ENCODE data around the gene SARM1.

The SARM1 gene

GRCh38 chr17:28371245-28372202 lies at the start of gene SARM1:
TSS of gene SARM1 (plus strand) at chr17:28371694. CDS start at chr17:28372033, 339 bp downstream.
- no peak for TF ChIP-seq CTCF (IDR thresholded peaks at IDR 0.05; ENCODE audit: extremely low read depth, missing control alignments)

DNA sequence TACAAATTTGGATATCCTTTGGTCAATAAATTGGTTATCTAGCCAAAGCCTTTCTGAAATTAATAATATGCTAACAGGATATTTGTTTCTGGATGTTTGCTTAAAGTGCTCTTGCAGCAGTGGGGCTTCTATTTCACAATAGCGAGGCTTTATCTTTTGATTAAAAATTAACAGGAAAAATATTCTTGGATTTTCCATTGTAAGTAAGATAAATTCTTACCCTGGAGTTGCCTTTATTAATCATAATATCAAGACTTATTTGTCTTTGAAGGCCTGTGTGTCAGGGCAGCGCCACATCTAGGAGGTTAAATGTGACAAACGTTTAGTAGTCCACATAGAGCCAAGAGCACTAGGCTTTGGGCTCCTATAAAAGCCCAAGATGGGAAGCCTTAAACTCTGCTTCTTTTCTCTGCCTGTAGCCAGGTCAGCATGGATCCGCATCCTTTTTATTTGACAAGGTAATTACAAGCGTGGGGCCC lies 47.2 kb upstream of the SARM1 start:
- no peak for TF ChIP-seq CTCF (IDR thresholded peaks at IDR 0.05; ENCODE audit: extremely low read depth, missing control alignments)
- DNase-seq (ENCODE audit: low spot score), result no peak

More at GRCh38 chr17:28371245-28372202, at the start of gene SARM1:
- peak; percentile 96 for DNase-seq (ENCODE audit: low spot score)

DNA sequence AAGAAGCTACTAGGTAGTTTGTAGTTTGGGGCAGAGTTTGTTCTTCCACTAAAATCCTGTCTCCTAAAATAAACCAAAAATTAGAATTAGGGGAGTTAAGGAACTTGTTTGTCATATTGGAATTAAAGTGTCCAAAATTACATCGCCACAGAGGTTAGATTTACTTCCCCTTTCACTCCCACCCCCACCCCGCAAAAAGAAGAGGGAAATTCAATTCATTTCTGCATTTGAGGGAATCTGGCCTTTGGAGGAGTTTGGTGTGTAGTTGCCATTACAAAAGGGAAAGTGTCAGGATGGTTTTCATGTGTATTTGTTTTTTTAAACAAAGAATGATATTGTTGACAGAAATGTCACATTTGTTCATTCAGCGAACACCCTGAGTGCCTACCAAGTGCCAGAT lies 46.7 kb upstream of the SARM1 start:
- no peak for DNase-seq (ENCODE audit: low spot score)
- no peak for TF ChIP-seq CTCF (IDR thresholded peaks at IDR 0.05; ENCODE audit: extremely low read depth, missing control alignments)

DNA sequence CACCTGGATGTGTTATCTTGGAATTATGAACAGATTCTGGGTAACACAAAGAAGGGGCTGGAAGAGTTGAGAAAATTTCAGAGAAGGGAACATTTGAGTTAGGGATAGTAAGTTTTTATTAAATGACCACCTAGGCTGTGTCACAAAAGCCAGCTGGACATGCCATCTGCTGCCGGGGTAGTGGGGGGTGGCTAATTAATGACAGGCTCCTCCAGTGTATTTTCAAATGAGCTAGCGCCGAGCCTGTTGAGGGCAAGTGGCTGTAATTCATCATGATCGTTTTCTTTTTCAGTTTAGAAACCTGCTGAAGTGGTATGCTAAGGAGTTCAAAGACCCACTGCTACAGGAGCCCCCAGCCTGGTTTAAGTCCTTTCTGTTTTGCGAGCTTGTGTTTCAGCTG lies 46.3 kb upstream of the SARM1 start:
- no peak for DNase-seq (ENCODE audit: low spot score)
- no peak for TF ChIP-seq CTCF (IDR thresholded peaks at IDR 0.05; ENCODE audit: extremely low read depth, missing control alignments)

GRCh38 chr17:28326114-28326513 lies 45.4 kb upstream of the SARM1 start:
- no peak for DNase-seq (ENCODE audit: low spot score)
- TF ChIP-seq CTCF (IDR thresholded peaks at IDR 0.05; ENCODE audit: extremely low read depth, missing control alignments), result no peak

DNA sequence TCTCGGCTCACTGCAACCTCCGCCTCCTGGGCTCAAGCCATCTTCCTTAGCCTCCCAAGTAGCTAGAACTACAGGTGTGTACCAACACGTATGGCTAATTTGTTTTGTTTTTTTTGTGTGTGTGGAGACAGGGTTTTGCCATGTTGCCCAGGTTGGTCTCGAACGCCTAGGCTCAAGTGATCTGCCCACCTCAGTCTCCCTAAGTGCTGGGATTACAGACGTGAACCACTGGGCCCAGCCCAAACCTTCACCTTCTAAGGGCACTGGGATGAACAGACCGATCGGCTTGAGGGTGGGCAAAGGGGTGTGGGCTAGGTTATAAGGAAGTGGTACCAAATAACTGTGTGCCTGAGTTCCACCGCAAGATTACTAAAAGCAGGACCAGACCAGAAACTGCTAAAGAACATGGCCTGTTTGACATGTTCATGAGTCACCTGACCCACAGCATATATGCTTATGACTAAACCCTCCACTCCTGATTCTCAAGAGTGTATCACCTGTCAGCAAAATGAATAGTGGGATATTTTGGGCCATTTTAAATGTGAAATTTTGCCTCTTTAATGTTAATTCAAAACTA lies 44.4 kb upstream of the SARM1 start:
- TF ChIP-seq CTCF (IDR thresholded peaks at IDR 0.05; ENCODE audit: extremely low read depth, missing control alignments), result no peak
- peak; percentile 38 for DNase-seq (ENCODE audit: low spot score)

DNA sequence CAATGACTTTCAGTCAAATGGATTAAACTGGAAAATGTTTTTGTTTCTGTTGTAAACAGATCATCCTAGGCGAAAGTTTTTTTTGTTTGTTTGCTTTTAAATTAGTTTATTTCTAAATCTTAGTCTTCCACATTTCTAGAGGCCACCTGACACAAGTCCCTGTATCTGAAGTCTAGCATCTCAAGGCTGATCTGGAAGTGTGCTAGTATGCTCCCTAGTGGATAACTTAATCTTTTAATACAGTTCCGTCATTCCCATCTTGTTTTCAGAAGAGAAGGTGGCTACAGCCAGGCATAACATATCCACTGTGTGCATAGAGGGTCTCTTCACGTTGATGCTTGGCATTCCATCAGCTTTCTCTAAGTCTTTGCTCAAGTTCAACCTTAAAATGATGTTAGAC lies 43.8 kb upstream of the SARM1 start:
- no peak for TF ChIP-seq CTCF (IDR thresholded peaks at IDR 0.05; ENCODE audit: extremely low read depth, missing control alignments)
- DNase-seq (ENCODE audit: low spot score), result no peak

All from GM20000 (cell line).